ENCODE measurements around the gene PSMA3. TPM values are rescaled to one million over a fixed set of nuclear protein-coding genes. Genes with fewer than 3 reads are reported as not detected.

The PSMA3 gene
- total RNA-seq, 4 donors from 2014 or later: 61.2 to 204 (median 114) TPM

DNA sequence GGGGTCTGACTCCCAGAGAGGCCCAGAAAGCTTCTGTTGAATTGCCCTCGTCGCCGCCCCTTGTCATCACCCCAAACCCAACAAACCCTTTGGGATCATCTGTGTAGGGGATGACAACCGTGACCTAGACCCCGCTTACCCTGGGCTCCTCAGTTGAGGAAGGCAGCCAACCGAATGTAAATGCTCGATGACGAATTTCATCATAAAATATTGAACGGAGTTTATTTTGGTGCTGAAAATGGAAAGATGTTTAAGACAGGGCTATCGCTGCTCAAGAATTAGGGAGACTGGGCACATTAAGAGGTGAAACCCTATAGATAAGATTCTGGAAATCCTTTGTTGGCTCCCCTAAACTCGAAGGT, 44.2 kb upstream of the PSMA3 start:
- Histone ChIP-seq H3K36me3 (no peaks in the 10 kb centered on the region), H3K27me3 (no peaks in the 10 kb centered on the region), H3K9me3 (no peaks in the 10 kb centered on the region), H3K27ac (peak overlapping the region; percentile 94 to 95), H3K4me3 (peak overlapping the region; percentile 78 to 91), H3K4me1 (no peaks in the 10 kb centered on the region)
- no peak for DNase-seq
- intact Hi-C loops (cut with DNase I; ENCODE audit: low total_unique reads): no loop called here
- TF ChIP-seq, protein P1, sequence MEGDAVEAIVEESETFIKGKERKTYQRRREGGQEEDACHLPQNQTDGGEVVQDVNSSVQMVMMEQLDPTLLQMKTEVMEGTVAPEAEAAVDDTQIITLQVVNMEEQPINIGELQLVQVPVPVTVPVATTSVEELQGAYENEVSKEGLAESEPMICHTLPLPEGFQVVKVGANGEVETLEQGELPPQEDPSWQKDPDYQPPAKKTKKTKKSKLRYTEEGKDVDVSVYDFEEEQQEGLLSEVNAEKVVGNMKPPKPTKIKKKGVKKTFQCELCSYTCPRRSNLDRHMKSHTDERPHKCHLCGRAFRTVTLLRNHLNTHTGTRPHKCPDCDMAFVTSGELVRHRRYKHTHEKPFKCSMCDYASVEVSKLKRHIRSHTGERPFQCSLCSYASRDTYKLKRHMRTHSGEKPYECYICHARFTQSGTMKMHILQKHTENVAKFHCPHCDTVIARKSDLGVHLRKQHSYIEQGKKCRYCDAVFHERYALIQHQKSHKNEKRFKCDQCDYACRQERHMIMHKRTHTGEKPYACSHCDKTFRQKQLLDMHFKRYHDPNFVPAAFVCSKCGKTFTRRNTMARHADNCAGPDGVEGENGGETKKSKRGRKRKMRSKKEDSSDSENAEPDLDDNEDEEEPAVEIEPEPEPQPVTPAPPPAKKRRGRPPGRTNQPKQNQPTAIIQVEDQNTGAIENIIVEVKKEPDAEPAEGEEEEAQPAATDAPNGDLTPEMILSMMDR (IDR thresholded peaks at IDR 0.05): no peak
- TF ChIP-seq POLR2A (IDR thresholded peaks at IDR 0.05): no peak

DNA sequence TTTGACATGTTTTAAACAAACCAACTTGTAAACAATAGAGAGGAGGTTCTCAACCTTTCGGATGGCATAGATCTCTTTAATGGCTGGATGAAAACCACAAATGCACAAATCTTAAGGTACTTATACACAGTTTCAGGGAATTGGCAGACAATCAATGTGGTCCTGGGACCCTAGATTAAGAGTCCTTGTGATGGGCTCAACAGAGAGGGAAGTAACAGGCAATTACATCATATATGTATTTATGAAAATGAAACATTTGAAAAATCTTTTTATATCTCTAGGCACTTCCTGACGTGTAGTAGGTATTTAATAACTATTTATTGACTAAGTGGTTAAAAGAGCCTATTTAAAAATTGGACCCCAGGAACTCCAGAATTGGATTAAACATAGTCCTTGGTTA, 43.8 kb upstream of the PSMA3 start:
- no peak for DNase-seq
- Histone ChIP-seq H3K4me1 (no peaks in the 10 kb centered on the region), H3K27me3 (no peaks in the 10 kb centered on the region), H3K9me3 (no peaks in the 10 kb centered on the region), H3K4me3 (peak overlapping the region; percentile 78 to 91), H3K27ac (peak overlapping the region; percentile 94 to 95), H3K36me3 (no peaks in the 10 kb centered on the region)
- intact Hi-C loops (cut with DNase I; ENCODE audit: low total_unique reads): no loop called here
- TF ChIP-seq, protein P1 (IDR thresholded peaks at IDR 0.05): no peak

DNA sequence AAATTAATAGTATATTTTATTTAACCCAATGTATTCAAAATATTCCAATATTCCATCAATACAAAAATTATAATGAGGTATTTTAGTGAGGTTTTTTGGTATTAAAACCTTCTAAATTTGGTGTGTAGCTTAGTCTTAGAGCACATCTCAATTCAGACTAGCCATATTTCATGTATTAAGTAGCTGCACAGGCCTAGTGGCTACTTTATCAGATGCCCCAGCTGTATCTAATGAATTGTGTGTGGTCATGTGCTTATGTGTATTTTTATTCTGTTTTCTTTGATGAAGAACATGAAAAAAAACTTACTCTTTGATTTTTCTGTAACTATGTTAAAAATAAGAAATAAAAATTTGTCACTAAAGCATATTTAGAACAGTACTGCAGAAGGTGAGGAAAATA, 31.5 kb upstream of the PSMA3 start:
- Histone ChIP-seq H3K36me3 (no peaks in the 10 kb centered on the region), H3K27ac (no peak overlapping the region)
- no peak for TF ChIP-seq POLR2A (IDR thresholded peaks at IDR 0.05)
- TF ChIP-seq, protein P1 (IDR thresholded peaks at IDR 0.05): no peak

DNA sequence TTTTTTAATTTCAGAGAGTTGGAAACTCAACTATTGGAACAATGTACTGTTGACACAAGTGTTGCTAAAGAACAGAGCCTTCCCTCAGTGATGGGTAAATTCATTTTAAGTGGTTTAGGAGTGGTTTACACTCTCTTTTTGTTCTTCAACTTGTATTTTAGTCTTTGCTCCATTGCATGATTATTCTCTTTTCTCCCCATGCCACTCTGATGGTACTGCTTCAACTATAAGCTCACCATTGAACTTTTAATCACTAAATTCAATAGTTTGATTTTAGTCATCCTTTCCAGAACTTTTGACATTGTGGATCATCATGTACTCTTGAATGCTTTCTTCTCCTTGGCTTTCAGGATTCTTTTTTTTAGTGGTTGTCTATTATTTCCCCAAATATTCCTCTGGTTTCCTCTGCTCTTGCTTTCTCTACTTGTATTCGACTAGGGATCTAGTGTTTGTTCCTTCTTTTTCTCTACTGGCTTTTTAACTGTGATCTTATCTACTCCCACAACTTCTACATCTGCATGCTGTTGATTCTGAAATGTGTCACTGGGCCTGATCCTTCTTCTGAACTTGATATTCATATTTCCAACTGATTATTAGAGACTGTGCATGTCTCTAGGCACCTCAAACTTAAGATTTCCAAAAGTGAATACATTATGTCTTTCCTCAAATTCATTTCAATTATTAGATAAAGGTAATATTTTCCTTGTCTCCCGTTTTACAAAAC, 29.3 kb upstream of the PSMA3 start:
- Histone ChIP-seq H3K9me3 (no peaks in the 10 kb centered on the region), H3K27ac (no peak overlapping the region), H3K36me3 (peaks cover 0 to 5% of the 10 kb centered on the region in 2 donors), H3K4me3 (no peak overlapping the region), H3K4me1 (no peaks in the 10 kb centered on the region), H3K27me3 (no peaks in the 10 kb centered on the region)
- no peak for DNase-seq
- TF ChIP-seq POLR2A (IDR thresholded peaks at IDR 0.05): no peak
- TF ChIP-seq, protein P1 (IDR thresholded peaks at IDR 0.05): no peak
- intact Hi-C loops (cut with DNase I; ENCODE audit: low total_unique reads): no loop called here

More for the DNA sequence above, 31.5 kb upstream of the PSMA3 start:
- H3K9me3 ChIP-seq: no peaks in the 10 kb centered on the region
- DNase-seq: no peak
- no peak overlapping the region for H3K4me3 ChIP-seq
- no peaks in the 10 kb centered on the region for H3K27me3 ChIP-seq
- intact Hi-C loops (cut with DNase I; ENCODE audit: low total_unique reads): no loop called here
- no peaks in the 10 kb centered on the region for H3K4me1 ChIP-seq

DNA sequence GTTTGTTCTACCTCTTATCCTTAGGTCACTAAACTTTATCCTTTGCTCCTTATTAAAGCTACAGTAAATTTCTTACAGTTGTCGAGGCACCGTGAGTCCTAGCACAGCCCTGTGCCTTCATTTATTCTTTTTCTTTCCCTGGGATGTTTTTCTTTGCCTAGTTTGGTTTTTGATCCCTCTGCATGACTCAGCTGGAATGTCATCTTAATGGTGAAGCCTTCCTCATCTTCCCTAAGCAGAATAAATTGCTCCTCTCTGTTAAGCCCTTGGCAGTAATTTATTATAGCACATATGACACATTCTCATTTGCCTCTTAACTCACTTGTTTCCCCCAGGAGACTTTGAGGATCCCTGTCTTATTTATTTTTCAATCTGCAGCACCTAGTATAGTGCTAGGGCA, 28.1 kb upstream of the PSMA3 start:
- Histone ChIP-seq H3K9me3 (no peaks in the 10 kb centered on the region), H3K4me1 (no peaks in the 10 kb centered on the region), H3K4me3 (no peak overlapping the region), H3K27ac (no peak overlapping the region), H3K36me3 (peaks cover 0 to 5% of the 10 kb centered on the region in 2 donors), H3K27me3 (no peaks in the 10 kb centered on the region)
- TF ChIP-seq, protein P1 (IDR thresholded peaks at IDR 0.05): no peak
- TF ChIP-seq POLR2A (IDR thresholded peaks at IDR 0.05): no peak
- intact Hi-C loops (cut with DNase I; ENCODE audit: low total_unique reads): no loop called here
- no peak for DNase-seq

All from uterus (tissue), 4 donors.